CD4-positive, CD25-positive, alpha-beta regulatory T cell (primary cell): ENCODE data around the gene CAMTA1. TPM values are rescaled to one million over a fixed set of nuclear protein-coding genes. Genes with fewer than 3 reads are reported as not detected.

Experiments used
- ATAC-seq, 2 donors: fragments of 150-1000 bp; cut with Tn5 transposase; one replicate each; pipeline ENCODE4 v1.10.0; 2021; ENCODE audit warnings: low read depth in 2 of 2, moderate number of reproducible peaks in 2 of 2, moderate library complexity in 1 of 2
- DNase-seq, 3 donors: peaks; one replicate each; pipeline versions ENCODE4 v3.0.0 to v3.0.0-alpha.2; 2012 to 2022; ENCODE audit warnings: mixed read lengths in 1 of 3
- H3K27ac ChIP-seq: one replicate; pipeline ENCODE4 v1.7.0; 2013; ENCODE audit warnings: mild to moderate bottlenecking, low read length; ENCODE audit not compliant: insufficient read depth, poor library complexity, severe bottlenecking
- H3K27me3 ChIP-seq: one replicate; pipeline ENCODE4 v1.7.0; 2013; ENCODE audit warnings: low read length; ENCODE audit not compliant: control insufficient read depth, insufficient read depth
- H3K36me3 ChIP-seq: one replicate; pipeline ENCODE4 v1.7.0; 2013; ENCODE audit warnings: mild to moderate bottlenecking, low read length, moderate library complexity; ENCODE audit not compliant: control insufficient read depth, insufficient read depth
- H3K4me1 ChIP-seq: 2 replicates; pipeline ENCODE4 v1.7.0; 2013; ENCODE audit warnings: mild to moderate bottlenecking, low read length; ENCODE audit not compliant: insufficient read depth, control insufficient read depth, poor library complexity, severe bottlenecking
- H3K4me3 ChIP-seq: one replicate; pipeline ENCODE4 v1.7.0; 2013; ENCODE audit warnings: low read depth, mild to moderate bottlenecking, low read length, moderate library complexity
- H3K9me3 ChIP-seq, 2 experiments: 1 replicate in 1 of 2; 2 replicates in 1 of 2; pipeline ENCODE4 v1.7.0; 2013; ENCODE audit warnings: low read length in 2 of 2, mild to moderate bottlenecking in 1 of 2, moderate library complexity in 1 of 2; ENCODE audit not compliant: control insufficient read depth in 2 of 2
- H3K27ac Mint-ChIP-seq, 3 donors: one replicate each; pipeline ENCODE4 v1.8.0; 2020 to 2022; ENCODE audit warnings: mild to moderate bottlenecking in 3 of 3, mixed read lengths in 3 of 3, moderate library complexity in 2 of 3
- H3K27me3 Mint-ChIP-seq: one replicate; pipeline ENCODE4 v1.8.0; 2022; ENCODE audit warnings: mild to moderate bottlenecking, mixed read lengths
- H3K36me3 Mint-ChIP-seq: one replicate; pipeline ENCODE4 v1.8.0; 2020; ENCODE audit warnings: mixed read lengths
- H3K4me1 Mint-ChIP-seq, 4 donors: one replicate each; pipeline ENCODE4 v1.8.0; 2020 to 2022; ENCODE audit warnings: mixed read lengths in 4 of 4, mild to moderate bottlenecking in 1 of 4
- H3K4me3 Mint-ChIP-seq, 4 donors: one replicate each; pipeline ENCODE4 v1.8.0; 2020 to 2022; ENCODE audit warnings: mild to moderate bottlenecking in 4 of 4, mixed read lengths in 4 of 4, moderate library complexity in 3 of 4
- H3K9me3 Mint-ChIP-seq, 7 donors: one replicate each; pipeline ENCODE4 v1.8.0; 2020 to 2022; ENCODE audit warnings: mixed read lengths in 7 of 7, mild to moderate bottlenecking in 3 of 7, moderate library complexity in 2 of 7
- polyA plus RNA-seq, 4 donors: library from polyadenylated mRNA; unstranded; fragments of 300-500 nt; fragmentation: Illumina TruSeq; gene quantifications; one replicate each; pipeline ENCODE4 v1.2.3, GENCODE V29; 2021
- total RNA-seq: library from RNA; stranded (reverse); gene quantifications from one replicate; pipeline ENCODE4 v1.2.3, GENCODE V29; 2022

Gene CAMTA1
- total and polyA plus RNA-seq, 5 donors from 2014 or later: 48.8 to 112 (median 80.0) TPM

GRCh38 chr1:7247791-7248548 lies 462.7 kb downstream of the CAMTA1 start:
- Histone ChIP-seq H3K4me1 (no peaks in the 10 kb centered on the region), H3K4me3 (no peak overlapping the region), H3K9me3 (no peaks in the 10 kb centered on the region), H3K27ac (no peak overlapping the region), H3K27me3 (peaks cover 2% of the 10 kb centered on the region), H3K36me3 (no peaks in the 10 kb centered on the region)
- DNase-seq (no peak), ATAC-seq (no peak)
- Mint-ChIP-seq H3K4me1 (no peaks in the 10 kb centered on the region), H3K27ac (no peak overlapping the region), H3K27me3 (peaks cover 15% of the 10 kb centered on the region), H3K36me3 (no peaks in the 10 kb centered on the region), H3K9me3 (peaks cover 0 to 3% (median 0%) of the 10 kb centered on the region in 7 donors), H3K4me3 (no peak overlapping the region)

- Mint-ChIP-seq H3K27me3 (peaks cover 15% of the 10 kb centered on the region), H3K4me1 (no peaks in the 10 kb centered on the region), H3K4me3 (no peak overlapping the region), H3K36me3 (no peaks in the 10 kb centered on the region), H3K27ac (no peak overlapping the region), H3K9me3 (peaks cover 0 to 3% (median 0%) of the 10 kb centered on the region in 7 donors)
- no peaks in the 10 kb centered on the region for H3K36me3 ChIP-seq
- H3K4me3 ChIP-seq: no peak overlapping the region
- no peak for ATAC-seq
- H3K4me1 ChIP-seq: no peaks in the 10 kb centered on the region
- DNase-seq: no peak
- no peak overlapping the region for H3K27ac ChIP-seq
- H3K27me3 ChIP-seq: peaks cover 2% of the 10 kb centered on the region
- no peaks in the 10 kb centered on the region for H3K9me3 ChIP-seq
These were observed 463.4 kb downstream of the CAMTA1 start for GRCh38 chr1:7248549-7249199.

DNA sequence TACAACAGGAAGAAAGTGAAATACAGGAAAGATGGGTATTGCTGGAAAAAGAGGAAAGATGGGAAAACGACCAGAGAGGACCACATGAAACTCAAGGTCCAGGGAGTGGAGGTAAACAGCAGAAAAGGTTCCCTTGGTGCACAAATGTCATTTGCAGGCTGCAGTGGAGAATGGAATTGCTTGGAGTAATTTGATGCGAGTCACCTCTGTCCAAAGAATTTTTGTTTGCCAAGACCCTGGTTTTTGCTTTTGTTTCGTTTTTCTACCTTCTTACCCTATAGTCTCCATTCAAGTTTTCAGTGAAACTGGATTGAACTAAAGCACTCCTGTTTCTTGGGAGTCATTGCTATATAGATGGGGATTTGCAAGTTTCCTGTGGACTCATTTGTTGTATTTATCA lies 464.3 kb downstream of the CAMTA1 start:
- Mint-ChIP-seq H3K27ac (no peak overlapping the region), H3K4me1 (no peaks in the 10 kb centered on the region), H3K27me3 (peaks cover 18% of the 10 kb centered on the region), H3K9me3 (peaks cover 0 to 3% (median 0%) of the 10 kb centered on the region in 7 donors), H3K4me3 (no peak overlapping the region), H3K36me3 (no peaks in the 10 kb centered on the region)
- ATAC-seq: no peak
- Histone ChIP-seq H3K27ac (no peak overlapping the region), H3K36me3 (no peaks in the 10 kb centered on the region), H3K4me3 (no peak overlapping the region), H3K4me1 (no peaks in the 10 kb centered on the region), H3K9me3 (no peaks in the 10 kb centered on the region), H3K27me3 (peaks cover 2% of the 10 kb centered on the region)
- no peak for DNase-seq

DNA sequence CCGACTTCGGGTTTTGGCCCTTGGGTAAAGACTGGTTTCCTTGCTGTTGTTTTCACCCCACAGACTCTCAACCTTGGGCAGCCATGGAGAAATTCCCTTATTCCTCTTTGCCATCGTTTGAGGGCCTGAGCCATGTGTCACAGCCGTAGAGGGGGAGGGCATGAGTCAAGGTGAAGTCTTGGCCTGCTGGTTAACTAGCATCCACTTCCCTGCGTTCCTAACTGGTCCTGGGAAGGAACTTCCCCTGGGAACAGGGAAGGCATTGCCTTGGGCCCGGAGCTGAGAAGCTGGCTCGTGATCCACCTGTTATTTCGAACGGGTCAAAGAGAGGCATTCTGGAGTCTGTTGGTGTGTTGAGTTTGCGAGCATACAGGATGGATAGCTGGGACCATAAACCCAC lies 464.9 kb downstream of the CAMTA1 start:
- no peaks in the 10 kb centered on the region for H3K36me3 ChIP-seq
- Mint-ChIP-seq H3K36me3 (no peaks in the 10 kb centered on the region), H3K27me3 (peaks cover 20% of the 10 kb centered on the region), H3K27ac (no peak overlapping the region), H3K4me1 (no peaks in the 10 kb centered on the region), H3K4me3 (no peak overlapping the region), H3K9me3 (peaks cover 0 to 3% (median 0%) of the 10 kb centered on the region in 7 donors)
- no peaks in the 10 kb centered on the region for H3K4me1 ChIP-seq
- no peak overlapping the region for H3K27ac ChIP-seq
- DNase-seq (no peak), ATAC-seq (no peak)
- peaks cover 2% of the 10 kb centered on the region for H3K27me3 ChIP-seq
- no peaks in the 10 kb centered on the region for H3K9me3 ChIP-seq
- no peak overlapping the region for H3K4me3 ChIP-seq

DNA sequence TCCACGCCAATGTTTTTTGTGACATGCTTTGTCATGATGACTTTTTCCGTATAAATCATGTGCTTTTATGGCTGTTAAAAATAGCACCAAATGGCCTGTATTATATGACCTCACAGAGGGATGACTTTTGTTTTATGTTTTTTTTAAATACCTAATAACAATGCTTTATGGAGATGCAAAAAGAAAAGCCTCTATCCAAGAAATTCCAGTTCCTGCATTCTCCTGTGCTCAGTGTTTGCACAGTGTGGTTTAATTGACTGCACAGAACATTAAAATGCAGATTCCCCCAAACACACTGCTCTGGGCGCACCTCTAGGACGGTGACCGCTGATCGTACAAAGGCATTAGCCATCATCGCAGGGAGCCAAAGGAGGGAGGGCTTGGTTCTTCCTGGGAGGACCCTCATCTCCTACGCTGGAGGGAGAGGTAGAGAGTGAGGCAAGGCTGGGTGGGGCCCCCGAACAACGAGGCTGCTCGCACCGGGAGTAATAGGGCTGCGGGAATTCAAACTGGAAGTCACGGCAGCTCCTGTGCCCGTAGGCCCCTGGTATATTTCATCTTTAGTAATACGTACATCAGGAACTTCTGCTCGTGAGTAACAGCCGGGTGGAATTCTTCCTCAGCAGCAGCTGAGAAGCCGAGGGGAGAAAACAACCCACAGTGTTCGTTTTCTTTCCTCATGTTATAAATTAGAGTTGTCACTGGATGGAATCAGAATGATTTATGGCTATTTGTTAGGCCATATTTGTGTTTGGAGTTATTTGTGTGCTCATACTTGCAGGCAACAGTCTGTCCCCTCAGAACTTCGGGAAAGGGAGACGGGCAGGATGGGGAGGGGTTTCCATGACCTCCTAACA lies 465.6 kb downstream of the CAMTA1 start:
- ATAC-seq (no peak), DNase-seq (no peak)
- Histone ChIP-seq H3K27ac (no peak overlapping the region), H3K27me3 (peaks cover 2% of the 10 kb centered on the region), H3K9me3 (no peaks in the 10 kb centered on the region), H3K4me1 (no peaks in the 10 kb centered on the region), H3K36me3 (no peaks in the 10 kb centered on the region), H3K4me3 (no peak overlapping the region)
- no peak overlapping the region for H3K4me3 Mint-ChIP-seq
- peaks cover 20% of the 10 kb centered on the region for H3K27me3 Mint-ChIP-seq
- H3K4me1 Mint-ChIP-seq: no peaks in the 10 kb centered on the region
- no peaks in the 10 kb centered on the region for H3K36me3 Mint-ChIP-seq
- no peak overlapping the region for H3K27ac Mint-ChIP-seq
- H3K9me3 Mint-ChIP-seq: peaks cover 0 to 3% (median 0%) of the 10 kb centered on the region in 7 donors

DNA sequence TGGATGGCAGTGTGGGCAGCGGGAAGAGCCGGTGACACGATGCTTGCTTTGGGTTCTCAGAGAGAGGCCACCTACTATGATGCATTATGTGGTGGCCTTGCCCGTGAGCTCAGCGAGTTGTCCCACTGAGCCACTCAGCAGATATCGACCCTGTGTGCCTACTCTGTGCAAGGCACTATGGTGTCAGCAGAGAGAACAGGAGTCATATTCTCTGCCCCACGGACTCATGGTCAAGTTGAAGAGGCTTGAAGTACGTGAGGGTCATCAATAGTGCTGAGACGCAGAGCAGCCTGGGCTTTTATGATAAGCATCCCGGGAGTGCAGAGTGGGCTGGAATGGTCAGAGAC lies 466.2 kb downstream of the CAMTA1 start:
- no peaks in the 10 kb centered on the region for H3K36me3 Mint-ChIP-seq
- Histone ChIP-seq H3K36me3 (no peaks in the 10 kb centered on the region), H3K27me3 (peaks cover 2% of the 10 kb centered on the region), H3K9me3 (no peaks in the 10 kb centered on the region), H3K27ac (no peak overlapping the region), H3K4me1 (no peaks in the 10 kb centered on the region), H3K4me3 (no peak overlapping the region)
- DNase-seq (no peak), ATAC-seq (no peak)
- H3K4me1 Mint-ChIP-seq: no peaks in the 10 kb centered on the region
- H3K9me3 Mint-ChIP-seq: peaks cover 0 to 3% (median 0%) of the 10 kb centered on the region in 7 donors
- H3K27me3 Mint-ChIP-seq: peaks cover 20% of the 10 kb centered on the region
- H3K4me3 Mint-ChIP-seq: no peak overlapping the region
- H3K27ac Mint-ChIP-seq: no peak overlapping the region

DNA sequence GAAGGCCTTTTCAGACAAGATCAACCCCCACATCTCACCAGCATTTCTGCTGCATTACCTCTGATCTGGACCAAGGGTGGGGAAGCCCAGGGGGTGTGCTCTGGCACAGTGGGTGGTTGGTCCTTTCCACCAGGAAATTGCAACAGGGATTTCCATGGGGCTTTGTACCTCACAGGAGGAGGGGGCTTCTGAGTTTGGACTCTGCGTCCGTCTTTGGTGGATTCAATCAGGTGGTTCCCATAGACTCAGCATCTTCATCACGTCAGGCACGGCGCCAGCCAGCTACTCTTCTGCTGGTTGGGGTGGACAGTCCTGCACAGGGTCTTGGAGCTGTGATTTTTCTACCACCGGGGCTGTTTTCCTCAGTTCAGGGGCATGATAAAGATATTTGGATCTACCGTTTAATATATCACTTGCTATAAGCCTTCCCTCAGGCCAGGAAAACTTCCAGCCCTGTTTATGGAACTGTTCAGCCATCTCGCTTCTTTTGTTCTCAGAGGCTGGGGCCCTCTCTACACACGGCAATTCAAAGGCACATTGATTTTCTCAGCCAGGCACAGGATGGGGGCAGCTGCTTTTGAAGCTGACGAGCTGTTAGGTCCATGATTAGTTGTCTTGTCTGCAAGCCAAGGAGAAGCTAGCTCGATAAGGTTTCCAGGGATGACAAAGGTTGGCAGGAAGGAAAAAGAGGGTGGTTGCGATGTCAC lies 467.3 kb downstream of the CAMTA1 start:
- H3K4me3 Mint-ChIP-seq: no peak overlapping the region
- no peaks in the 10 kb centered on the region for H3K36me3 ChIP-seq
- no peak overlapping the region for H3K4me3 ChIP-seq
- no peak overlapping the region for H3K27ac ChIP-seq
- no peaks in the 10 kb centered on the region for H3K4me1 Mint-ChIP-seq
- no peak for ATAC-seq
- peaks cover 0 to 3% (median 0%) of the 10 kb centered on the region in 7 donors for H3K9me3 Mint-ChIP-seq
- H3K9me3 ChIP-seq: no peaks in the 10 kb centered on the region
- peaks cover 2% of the 10 kb centered on the region for H3K27me3 ChIP-seq
- peaks cover 20% of the 10 kb centered on the region for H3K27me3 Mint-ChIP-seq
- no peak overlapping the region for H3K27ac Mint-ChIP-seq
- H3K4me1 ChIP-seq: no peaks in the 10 kb centered on the region
- no peak for DNase-seq
- no peaks in the 10 kb centered on the region for H3K36me3 Mint-ChIP-seq
